Trophoblast cell (in vitro differentiated cells and primary cell): ENCODE data around the gene BRD4.

ENCODE experiments used
- DNase-seq, 2 donors: peaks; one replicate each; pipeline ENCODE4 v3.0.0-alpha.2; 2016
- H2AFZ ChIP-seq: 2 replicates; pipeline ENCODE4 v1.6.1; 2013; ENCODE audit warnings: low read length, moderate library complexity, mild to moderate bottlenecking; ENCODE audit not compliant: insufficient read depth, poor library complexity
- H2AK5ac ChIP-seq: 2 replicates; pipeline ENCODE4 v1.6.1; 2013; ENCODE audit warnings: mild to moderate bottlenecking, low read length
- H2BK120ac ChIP-seq: 2 replicates; pipeline ENCODE4 v1.6.1; 2013; ENCODE audit warnings: low read length, mild to moderate bottlenecking, moderate library complexity; ENCODE audit not compliant: insufficient read depth, poor library complexity
- H2BK12ac ChIP-seq: 2 replicates; pipeline ENCODE4 v1.6.1; 2013; ENCODE audit warnings: mild to moderate bottlenecking, low read length, moderate library complexity
- H2BK5ac ChIP-seq: 2 replicates; pipeline ENCODE4 v1.6.1; 2013; ENCODE audit warnings: low read length, low read depth, moderate library complexity, mild to moderate bottlenecking; ENCODE audit not compliant: poor library complexity
- H3K14ac ChIP-seq: 2 replicates; pipeline ENCODE4 v1.6.1; 2013; ENCODE audit warnings: mild to moderate bottlenecking, low read length
- H3K18ac ChIP-seq: 2 replicates; pipeline ENCODE4 v1.6.1; 2013; ENCODE audit warnings: mild to moderate bottlenecking, low read length
- H3K23ac ChIP-seq: 2 replicates; pipeline ENCODE4 v1.6.1; 2013; ENCODE audit warnings: low read length
- H3K27ac ChIP-seq: 2 replicates; pipeline ENCODE4 v1.5.1; 2013; ENCODE audit warnings: low read depth, mild to moderate bottlenecking, inconsistent platforms, low read length, moderate library complexity
- H3K27me3 ChIP-seq: 2 replicates; pipeline ENCODE4 v1.6.1; 2013; ENCODE audit warnings: inconsistent platforms, mild to moderate bottlenecking, low read length, moderate library complexity; ENCODE audit not compliant: insufficient read depth
- H3K36me3 ChIP-seq, 2 experiments: 1 replicate in 1 of 2; 2 replicates in 1 of 2; pipeline ENCODE4 v1.6.1; 2013; ENCODE audit warnings: low read length in 2 of 2, mild to moderate bottlenecking in 2 of 2, moderate library complexity in 1 of 2; ENCODE audit not compliant: insufficient read depth in 2 of 2, control insufficient read depth in 1 of 2
- H3K4ac ChIP-seq: 2 replicates; pipeline ENCODE4 v1.6.1; 2013; ENCODE audit warnings: low read depth, mild to moderate bottlenecking, low read length, moderate library complexity
- H3K4me1 ChIP-seq, 2 experiments: 1 replicate in 1 of 2; 2 replicates in 1 of 2; pipeline ENCODE4 v1.6.1; 2013; ENCODE audit warnings: low read length in 2 of 2, mild to moderate bottlenecking in 2 of 2, moderate library complexity in 1 of 2; ENCODE audit not compliant: insufficient read depth in 2 of 2, control insufficient read depth in 1 of 2
- H3K4me2 ChIP-seq: 2 replicates; pipeline ENCODE4 v1.6.1; 2013; ENCODE audit warnings: inconsistent platforms, mild to moderate bottlenecking, low read length, moderate library complexity
- H3K4me3 ChIP-seq: 2 replicates; pipeline ENCODE4 v1.5.1; 2013; ENCODE audit warnings: mild to moderate bottlenecking, low read depth, low read length, inconsistent platforms
- H3K79me1 ChIP-seq: one replicate; pipeline ENCODE4 v1.6.1; 2013; ENCODE audit warnings: low read length
- H3K79me2 ChIP-seq: 2 replicates; pipeline ENCODE4 v1.6.1; 2013; ENCODE audit warnings: low read length, mild to moderate bottlenecking; ENCODE audit not compliant: control insufficient read depth, insufficient read depth, poor library complexity
- H3K9ac ChIP-seq: 2 replicates; pipeline ENCODE4 v1.6.1; 2013; ENCODE audit warnings: mild to moderate bottlenecking, low read length
- H3K9me3 ChIP-seq: 2 replicates; pipeline ENCODE4 v1.6.1; 2013; ENCODE audit warnings: low read depth, mild to moderate bottlenecking, control low read depth, inconsistent platforms, low read length; ENCODE audit not compliant: insufficient read depth
- H4K12ac ChIP-seq: 2 replicates; pipeline ENCODE4 v1.6.1; 2013; ENCODE audit warnings: low read depth, mild to moderate bottlenecking, low read length, moderate library complexity
- H4K8ac ChIP-seq: 2 replicates; pipeline ENCODE4 v1.6.1; 2013; ENCODE audit warnings: low read depth, mild to moderate bottlenecking, low read length, moderate library complexity
- H4K91ac ChIP-seq: one replicate; pipeline ENCODE4 v1.6.1; 2013; ENCODE audit warnings: low read depth, mild to moderate bottlenecking, low read length, moderate library complexity
- WGBS: extraction: QIAGEN DNeasy Blood & Tissue Kit; methylation state at CpG from one replicate; pipeline ENCODE4 v1.1.7; 2013; ENCODE audit warnings: missing lambda C conversion rate; ENCODE audit not compliant: insufficient read length, insufficient coverage; ENCODE audit errors: extremely low coverage; 5-methylcytosine and 5-hydroxymethylcytosine counted together

BRD4 gene

DNA sequence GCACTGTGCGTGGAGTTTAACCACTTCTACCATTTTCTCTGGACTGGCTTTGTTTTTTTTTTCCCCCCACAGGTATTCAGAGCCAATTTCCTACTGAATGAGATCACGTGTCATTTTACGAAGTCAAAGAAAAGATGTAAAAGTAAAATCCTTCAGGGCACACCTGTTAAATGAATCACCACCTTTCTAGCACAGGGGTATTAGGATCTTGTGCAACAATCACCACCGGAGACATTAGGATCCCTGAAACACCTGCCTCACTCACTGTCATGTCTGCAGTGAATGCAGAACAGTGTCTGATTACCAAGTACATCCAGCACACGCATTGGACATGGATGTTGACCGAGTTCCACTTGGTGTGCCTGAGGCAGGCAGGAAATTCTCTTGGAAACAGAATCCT lies 17.2 kb downstream of the BRD4 start:
- no peaks in the 10 kb centered on the region for H3K9me3 ChIP-seq
- no peak overlapping the region for H2BK12ac ChIP-seq
- H2BK5ac ChIP-seq = no peak overlapping the region
- H2BK120ac ChIP-seq = no peak overlapping the region
- H3K4me3 ChIP-seq = no peak overlapping the region
- H3K14ac ChIP-seq = no peak overlapping the region
- DNase-seq = peak; percentile 59 to 76
- no peak overlapping the region for H3K4me2 ChIP-seq
- H3K36me3 ChIP-seq = peaks cover 7 to 9% of the 10 kb centered on the region in 2 experiments
- H3K18ac ChIP-seq = no peak overlapping the region
- H2AFZ ChIP-seq = peak overlapping the region; percentile 57
- no peak overlapping the region for H3K27ac ChIP-seq
- H4K8ac ChIP-seq = no peak overlapping the region
- no peak overlapping the region for H2AK5ac ChIP-seq
- peaks cover 59% of the 10 kb centered on the region for H3K79me2 ChIP-seq
- no peak overlapping the region for H3K9ac ChIP-seq
- peaks cover 31 to 33% of the 10 kb centered on the region in 2 experiments for H3K4me1 ChIP-seq
- H4K12ac ChIP-seq = no peak overlapping the region
- H3K23ac ChIP-seq = no peak overlapping the region
- H4K91ac ChIP-seq = no peak overlapping the region
- WGBS = no CpG with 5 or more reads among the region's 6 CpGs
- peaks cover 2% of the 10 kb centered on the region for H3K79me1 ChIP-seq
- H3K27me3 ChIP-seq = no peaks in the 10 kb centered on the region
- peak overlapping the region; percentile 99 for H3K4ac ChIP-seq

DNA sequence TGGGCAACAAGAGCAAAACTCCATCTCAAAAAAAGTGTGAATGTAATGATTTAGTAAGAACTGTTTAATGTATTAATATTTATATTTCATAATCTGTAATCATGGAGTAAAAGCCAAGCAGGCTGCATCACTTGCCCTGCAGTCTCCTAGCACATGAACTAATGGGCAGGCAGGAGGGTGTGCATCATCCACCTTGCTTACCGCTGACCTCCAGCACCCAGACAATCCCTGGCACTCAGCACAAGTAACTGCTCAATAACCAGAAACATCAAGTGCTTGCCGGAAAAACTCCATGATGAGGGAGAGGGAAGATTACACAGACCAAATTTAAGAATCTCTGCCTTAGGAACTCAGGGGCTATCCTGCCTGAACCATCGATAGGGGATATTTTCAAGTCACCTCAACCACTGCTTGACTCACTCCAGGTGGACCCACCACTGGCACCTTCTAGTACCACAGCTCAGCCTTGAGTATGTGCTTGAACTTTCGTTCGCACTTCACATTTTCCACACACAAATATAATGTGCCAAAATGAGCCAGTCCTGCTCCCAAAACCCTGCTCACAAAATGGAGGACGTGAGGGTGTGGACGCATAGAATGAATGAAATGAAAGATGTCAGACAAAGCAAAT lies 18.6 kb downstream of the BRD4 start:
- Histone ChIP-seq H3K27ac (no peak overlapping the region), H3K36me3 (peaks cover 7 to 9% of the 10 kb centered on the region in 2 experiments), H2AK5ac (no peak overlapping the region), H4K12ac (no peak overlapping the region), H3K4me3 (no peak overlapping the region), H2AFZ (no peak overlapping the region), H3K14ac (no peak overlapping the region), H3K4me1 (peaks cover 24 to 29% of the 10 kb centered on the region in 2 experiments), H3K4ac (peak overlapping the region; percentile 97), H4K91ac (no peak overlapping the region), H3K4me2 (no peak overlapping the region), H2BK120ac (no peak overlapping the region), H4K8ac (no peak overlapping the region), H3K27me3 (no peaks in the 10 kb centered on the region), H3K18ac (no peak overlapping the region), H2BK5ac (no peak overlapping the region), H3K9ac (no peak overlapping the region), H2BK12ac (no peak overlapping the region), H3K79me2 (peaks cover 54% of the 10 kb centered on the region), H3K23ac (peak overlapping the region; percentile 8), H3K9me3 (no peaks in the 10 kb centered on the region), H3K79me1 (peaks cover 2% of the 10 kb centered on the region)
- no CpG with 5 or more reads among the region's 7 CpGs for WGBS
- DNase-seq = no peak

- no peaks in the 10 kb centered on the region for H3K27me3 ChIP-seq
- no peak overlapping the region for H2AK5ac ChIP-seq
- H3K18ac ChIP-seq = no peak overlapping the region
- H3K4ac ChIP-seq = peak overlapping the region; percentile 98
- DNase-seq = no peak
- H4K91ac ChIP-seq = no peak overlapping the region
- H3K27ac ChIP-seq = no peak overlapping the region
- no peak overlapping the region for H2BK5ac ChIP-seq
- H3K9me3 ChIP-seq = no peaks in the 10 kb centered on the region
- H3K4me2 ChIP-seq = no peak overlapping the region
- no peak overlapping the region for H3K9ac ChIP-seq
- no peak overlapping the region for H4K12ac ChIP-seq
- H3K4me3 ChIP-seq = no peak overlapping the region
- peaks cover 4% of the 10 kb centered on the region for H3K79me1 ChIP-seq
- peaks cover 4% of the 10 kb centered on the region in 2 experiments for H3K36me3 ChIP-seq
- peaks cover 24 to 33% of the 10 kb centered on the region in 2 experiments for H3K4me1 ChIP-seq
- no peak overlapping the region for H4K8ac ChIP-seq
- no peak overlapping the region for H3K14ac ChIP-seq
- peaks cover 57% of the 10 kb centered on the region for H3K79me2 ChIP-seq
- no peak overlapping the region for H2BK120ac ChIP-seq
- no peak overlapping the region for H3K23ac ChIP-seq
- no CpG with 5 or more reads among the region's 2 CpGs for WGBS
- no peak overlapping the region for H2BK12ac ChIP-seq
- no peak overlapping the region for H2AFZ ChIP-seq
Measured at GRCh38 chr19:15307169-15307568, 25.2 kb downstream of the BRD4 start.

DNA sequence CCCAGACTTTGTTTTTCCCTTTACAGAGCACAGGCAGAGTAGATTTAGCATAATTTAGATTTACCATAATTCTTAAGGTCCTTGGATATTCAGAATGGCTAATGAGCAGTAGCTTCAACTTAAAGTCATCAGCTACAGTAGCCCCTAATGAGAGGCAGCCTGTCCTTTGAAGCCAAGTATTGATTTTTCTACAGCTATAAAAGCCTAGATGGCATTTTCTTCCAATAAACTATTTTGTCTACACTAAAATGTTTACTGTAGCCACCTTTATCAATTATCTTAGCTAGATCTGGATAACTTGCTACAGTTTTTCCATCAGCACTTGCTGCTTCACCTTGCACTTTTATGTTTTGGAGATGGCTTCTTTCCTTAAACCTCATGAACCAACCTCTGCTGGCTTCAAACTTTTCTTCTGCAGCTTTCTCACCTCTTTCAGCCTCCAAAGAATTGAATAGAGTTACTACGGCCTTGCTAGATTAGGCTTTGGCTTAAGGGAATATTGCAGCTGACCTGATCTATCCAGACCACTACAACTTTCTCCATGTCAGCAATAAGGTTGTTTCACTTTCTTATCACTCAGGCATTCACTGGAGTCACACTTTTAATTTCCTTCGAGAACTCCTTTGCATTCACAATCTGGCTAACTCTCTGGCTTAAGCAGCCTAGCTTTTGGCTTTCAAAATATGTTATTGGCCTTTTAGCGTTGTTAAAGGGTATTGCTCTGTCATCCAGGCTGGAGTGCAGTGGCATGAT lies 26.6 kb downstream of the BRD4 start:
- H2BK12ac ChIP-seq = no peak overlapping the region
- no peak overlapping the region for H2BK5ac ChIP-seq
- no peak overlapping the region for H4K8ac ChIP-seq
- peaks cover 3 to 4% of the 10 kb centered on the region in 2 experiments for H3K36me3 ChIP-seq
- H3K79me1 ChIP-seq = peaks cover 4% of the 10 kb centered on the region
- no peak overlapping the region for H3K27ac ChIP-seq
- peaks cover 51% of the 10 kb centered on the region for H3K79me2 ChIP-seq
- no peak overlapping the region for H4K91ac ChIP-seq
- no peak overlapping the region for H2AFZ ChIP-seq
- DNase-seq = no peak
- H3K18ac ChIP-seq = no peak overlapping the region
- no peak overlapping the region for H2BK120ac ChIP-seq
- peaks cover 25 to 34% of the 10 kb centered on the region in 2 experiments for H3K4me1 ChIP-seq
- H4K12ac ChIP-seq = no peak overlapping the region
- H3K23ac ChIP-seq = no peak overlapping the region
- H3K4me2 ChIP-seq = no peak overlapping the region
- no peak overlapping the region for H2AK5ac ChIP-seq
- no peaks in the 10 kb centered on the region for H3K27me3 ChIP-seq
- no peak overlapping the region for H3K14ac ChIP-seq
- no CpG with 5 or more reads among the region's 3 CpGs for WGBS
- H3K9me3 ChIP-seq = no peaks in the 10 kb centered on the region
- peak overlapping the region; percentile 98 for H3K4ac ChIP-seq
- no peak overlapping the region for H3K4me3 ChIP-seq
- no peak overlapping the region for H3K9ac ChIP-seq
